DND-41 (cell line): Measurements from ENCODE around the gene WBP11.
"Not testable (repeated sequence)": the region's sequence is repeated elsewhere in the genome, so short reads cannot be mapped to it uniquely, and the experiment has no call there.

Experiments
- ATAC-seq: fragments of 200-7000 bp; cut with Tn5 transposase; 3 replicates; pipeline ENCODE4 v1.9.1; 2021; ENCODE audit warnings: low read depth; ENCODE audit not compliant: insufficient read depth
- DNase-seq: peaks from one replicate; pipeline ENCODE4 v3.0.0-alpha.2; 2020
- H2AFZ ChIP-seq: 2 replicates; pipeline ENCODE4 v1.6.0; 2012; ENCODE audit warnings: low read depth, low read length
- H3K27ac ChIP-seq: 2 replicates; pipeline ENCODE4 v1.5.1; 2012; ENCODE audit warnings: low read length, inconsistent platforms
- H3K27me3 ChIP-seq: fragments of 200-600 bp; sonication (generic); 2 replicates; pipeline ENCODE4 v1.6.0; 2012; ENCODE audit warnings: low read length, mild to moderate bottlenecking, inconsistent platforms; ENCODE audit not compliant: insufficient read depth, poor library complexity
- H3K36me3 ChIP-seq: 2 replicates; pipeline ENCODE4 v1.5.1; 2012; ENCODE audit warnings: low read length, inconsistent platforms; ENCODE audit not compliant: insufficient read depth
- H3K4me1 ChIP-seq: 2 replicates; pipeline ENCODE4 v1.5.1; 2012; ENCODE audit warnings: mild to moderate bottlenecking, low read length; ENCODE audit not compliant: insufficient read depth
- H3K4me2 ChIP-seq: 2 replicates; pipeline ENCODE4 v1.6.0; 2012; ENCODE audit warnings: mild to moderate bottlenecking, moderate library complexity, low read length, inconsistent platforms; ENCODE audit not compliant: insufficient read depth
- H3K4me3 ChIP-seq, 2 experiments: fragments of 200-600 bp in 1 of 2; shearing (Covaris generic) in 1 of 2; 2 replicates each; pipeline ENCODE4 v1.5.1; 2012 to 2016; ENCODE audit warnings: inconsistent platforms in 2 of 2, low read length in 2 of 2, mild to moderate bottlenecking in 2 of 2, low read depth in 1 of 2, moderate library complexity in 1 of 2
- H3K79me2 ChIP-seq: 2 replicates; pipeline ENCODE4 v1.6.0; 2012; ENCODE audit warnings: low read length, inconsistent platforms; ENCODE audit not compliant: insufficient read depth
- H3K9ac ChIP-seq: 2 replicates; pipeline ENCODE4 v1.6.0; 2012; ENCODE audit warnings: low read depth, mild to moderate bottlenecking, inconsistent platforms, low read length, moderate library complexity
- H3K9me3 ChIP-seq: 2 replicates; pipeline ENCODE4 v1.5.1; 2012; ENCODE audit warnings: low read length, moderate library complexity, mild to moderate bottlenecking, inconsistent platforms; ENCODE audit not compliant: insufficient read depth, severe bottlenecking
- H4K20me1 ChIP-seq: 2 replicates; pipeline ENCODE4 v1.6.0; 2012; ENCODE audit warnings: low read length; ENCODE audit not compliant: insufficient read depth
- EZH2 ChIP-seq: IDR thresholded peaks from 3 replicates; pipeline ENCODE4 v1.6.1; 2012; ENCODE audit warnings: borderline replicate concordance, low read depth, mild to moderate bottlenecking, moderate library complexity, low read length, inconsistent platforms; ENCODE audit not compliant: severe bottlenecking
- TF ChIP-seq, protein P1 (sequence below): IDR thresholded peaks from 2 replicates; pipeline ENCODE4 v1.5.1; 2012; ENCODE audit warnings: borderline replicate concordance, low read length, moderate library complexity, mild to moderate bottlenecking; ENCODE audit not compliant: poor library complexity, severe bottlenecking; ENCODE audit errors: extremely low read depth

Gene WBP11

GRCh38 chr12:14741153-14741552 is 62.1 kb downstream of the WBP11 start:
- no peak for ATAC-seq
- no peak for TF ChIP-seq EZH2
- TF ChIP-seq, protein P1, sequence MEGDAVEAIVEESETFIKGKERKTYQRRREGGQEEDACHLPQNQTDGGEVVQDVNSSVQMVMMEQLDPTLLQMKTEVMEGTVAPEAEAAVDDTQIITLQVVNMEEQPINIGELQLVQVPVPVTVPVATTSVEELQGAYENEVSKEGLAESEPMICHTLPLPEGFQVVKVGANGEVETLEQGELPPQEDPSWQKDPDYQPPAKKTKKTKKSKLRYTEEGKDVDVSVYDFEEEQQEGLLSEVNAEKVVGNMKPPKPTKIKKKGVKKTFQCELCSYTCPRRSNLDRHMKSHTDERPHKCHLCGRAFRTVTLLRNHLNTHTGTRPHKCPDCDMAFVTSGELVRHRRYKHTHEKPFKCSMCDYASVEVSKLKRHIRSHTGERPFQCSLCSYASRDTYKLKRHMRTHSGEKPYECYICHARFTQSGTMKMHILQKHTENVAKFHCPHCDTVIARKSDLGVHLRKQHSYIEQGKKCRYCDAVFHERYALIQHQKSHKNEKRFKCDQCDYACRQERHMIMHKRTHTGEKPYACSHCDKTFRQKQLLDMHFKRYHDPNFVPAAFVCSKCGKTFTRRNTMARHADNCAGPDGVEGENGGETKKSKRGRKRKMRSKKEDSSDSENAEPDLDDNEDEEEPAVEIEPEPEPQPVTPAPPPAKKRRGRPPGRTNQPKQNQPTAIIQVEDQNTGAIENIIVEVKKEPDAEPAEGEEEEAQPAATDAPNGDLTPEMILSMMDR: no peak

DNA sequence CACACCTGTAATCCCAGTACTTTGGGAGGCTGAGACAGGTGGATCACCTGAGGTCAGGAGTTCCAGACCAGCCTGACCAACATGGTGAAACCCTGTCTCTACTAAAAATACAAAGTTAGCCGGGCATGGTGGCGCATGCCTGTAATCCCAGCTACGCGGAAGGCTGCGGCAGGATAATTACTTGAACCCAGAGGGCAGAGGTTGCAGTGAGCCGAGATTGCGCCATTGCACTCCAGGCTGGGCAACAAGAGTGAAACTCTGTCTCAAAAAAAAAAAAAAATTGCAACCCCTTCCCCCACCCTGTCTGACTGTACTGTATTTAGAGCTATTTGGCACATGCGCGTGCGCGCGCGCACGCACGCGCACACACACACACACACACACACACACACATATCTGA is 66.8 kb downstream of the WBP11 start:
- H3K27me3 ChIP-seq, H3K4me1 ChIP-seq, DNase-seq, H2AFZ ChIP-seq, H3K27ac ChIP-seq, H3K4me2 ChIP-seq, H4K20me1 ChIP-seq, H3K4me3 ChIP-seq, H3K79me2 ChIP-seq, ATAC-seq, H3K9ac ChIP-seq, H3K9me3 ChIP-seq, H3K36me3 ChIP-seq: not testable (repeated sequence)

More at GRCh38 chr12:14741153-14741552, 62.1 kb downstream of the WBP11 start:
- Histone ChIP-seq H3K36me3 (no peaks in the 10 kb centered on the region), H2AFZ (no peak overlapping the region), H3K27me3 (peaks cover 2% of the 10 kb centered on the region), H3K4me3 (no peak overlapping the region), H3K9ac (no peak overlapping the region), H3K27ac (no peak overlapping the region), H4K20me1 (no peaks in the 10 kb centered on the region), H3K4me2 (no peak overlapping the region), H3K9me3 (no peaks in the 10 kb centered on the region), H3K4me1 (no peaks in the 10 kb centered on the region), H3K79me2 (no peaks in the 10 kb centered on the region)
- DNase-seq: no peak
